SU-DHL-6 (cell line): ENCODE results near the gene NRGN.

ENCODE experiments used
- H2AFZ ChIP-seq: fragments of 200-600 bp; sonication (generic); 2 replicates; pipeline ENCODE4 v1.6.1; 2014; ENCODE audit warnings: low read depth, mild to moderate bottlenecking, moderate library complexity, mixed read lengths, antibody characterized with exemption, low read length; ENCODE audit not compliant: severe bottlenecking
- H3F3A ChIP-seq: fragments of 200-600 bp; shearing (Covaris generic); 2 replicates; pipeline ENCODE4 v1.6.0; 2016; ENCODE audit warnings: antibody characterized with exemption, mild to moderate bottlenecking; ENCODE audit not compliant: insufficient read depth
- H3K27ac ChIP-seq: fragments of 200-600 bp; sonication (generic); 2 replicates; pipeline ENCODE4 v1.5.1; 2016; ENCODE audit warnings: low read depth, mild to moderate bottlenecking, low read length, moderate library complexity, mixed read lengths
- H3K27me3 ChIP-seq: fragments of 200-600 bp; sonication (generic), shearing (Covaris generic); 2 replicates; pipeline ENCODE4 v1.6.0; 2014; ENCODE audit warnings: mild to moderate bottlenecking, low read length
- H3K36me3 ChIP-seq: fragments of 200-600 bp; sonication (generic); 2 replicates; pipeline ENCODE4 v1.6.1; 2014; ENCODE audit warnings: mild to moderate bottlenecking, low read length, mixed read lengths
- H3K4me2 ChIP-seq: fragments of 300-600, 200-600 bp; shearing (Covaris generic), sonication (generic); 2 replicates; pipeline ENCODE4 v1.6.0; 2014; ENCODE audit warnings: low read length, low read depth, mild to moderate bottlenecking; ENCODE audit not compliant: poor library complexity, severe bottlenecking
- H3K4me3 ChIP-seq: fragments of 200-600 bp; sonication (generic); 2 replicates; pipeline ENCODE4 v1.5.1; 2014; ENCODE audit warnings: antibody characterized with exemption, low read length, mild to moderate bottlenecking, mixed read lengths; ENCODE audit not compliant: insufficient read depth, poor library complexity, severe bottlenecking
- H3K79me2 ChIP-seq: fragments of 200-600 bp; sonication (generic); 2 replicates; pipeline ENCODE4 v1.6.1; 2014; ENCODE audit warnings: mild to moderate bottlenecking, low read length, moderate library complexity; ENCODE audit not compliant: insufficient read depth
- H3K9ac ChIP-seq: fragments of 200-600 bp; sonication (generic); 2 replicates; pipeline ENCODE4 v1.7.0; 2014; ENCODE audit warnings: mild to moderate bottlenecking, low read length
- H3K9me2 ChIP-seq: fragments of 200-600 bp; sonication (generic); replicated peaks from 2 replicates; pipeline ENCODE4 v1.6.1; 2014; ENCODE audit warnings: low read length; ENCODE audit not compliant: insufficient read depth
- H3K9me3 ChIP-seq: fragments of 200-600 bp; sonication (generic); 2 replicates; pipeline ENCODE4 v1.6.1; 2014; ENCODE audit warnings: low read length, mixed read lengths; ENCODE audit not compliant: insufficient read depth
- H4K20me1 ChIP-seq: fragments of 200-600 bp; sonication (generic); 2 replicates; pipeline ENCODE4 v1.6.1; 2014; ENCODE audit warnings: low read depth, mild to moderate bottlenecking, antibody characterized with exemption, low read length, moderate library complexity, mixed read lengths
- EZH2phosphoT487 ChIP-seq: fragments of 200-600 bp; sonication (generic), shearing (Covaris generic); conservative IDR thresholded peaks from 2 replicates; pipeline ENCODE4 v1.6.1; 2018; ENCODE audit warnings: mild to moderate bottlenecking, antibody characterized with exemption, low read length, moderate library complexity, mixed read lengths
- TF ChIP-seq, protein P1 (sequence below): fragments of 200-600 bp; sonication (generic); IDR thresholded peaks from one replicate; pipeline ENCODE4 v1.5.1; 2017; ENCODE audit warnings: antibody characterized with exemption, mild to moderate bottlenecking, low read length, moderate library complexity; ENCODE audit not compliant: insufficient read depth, poor library complexity, severe bottlenecking

NRGN gene

DNA sequence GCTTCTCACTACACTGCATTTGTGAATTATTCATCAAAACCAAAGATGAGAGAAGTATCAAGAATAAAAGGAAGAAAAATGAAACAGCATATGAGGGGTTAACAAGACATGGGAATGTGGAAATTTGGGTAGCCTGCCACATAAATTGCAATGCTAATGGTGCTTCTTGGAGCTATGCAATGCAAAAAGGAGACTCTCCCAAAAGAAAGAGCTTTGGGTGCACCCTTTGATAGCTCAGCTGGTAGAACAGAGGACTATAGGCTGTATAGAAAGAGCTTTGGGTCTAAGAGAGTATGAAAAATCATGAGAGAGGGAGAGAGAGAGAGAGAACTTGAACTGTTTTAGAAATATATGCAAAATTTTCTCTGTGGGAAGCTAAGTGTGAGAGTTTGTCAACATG, 39.7 kb upstream of the NRGN start:
- Histone ChIP-seq H3K27me3 (no peaks in the 10 kb centered on the region), H3K27ac (no peak overlapping the region), H3K4me3 (no peak overlapping the region), H3K9me2 (no peaks in the 10 kb centered on the region), H3K79me2 (no peaks in the 10 kb centered on the region), H3K36me3 (no peaks in the 10 kb centered on the region), H4K20me1 (no peaks in the 10 kb centered on the region), H3K9ac (no peak overlapping the region), H2AFZ (no peak overlapping the region), H3K4me2 (no peak overlapping the region), H3K9me3 (no peaks in the 10 kb centered on the region), H3F3A (no peaks in the 10 kb centered on the region)
- TF ChIP-seq, protein P1, sequence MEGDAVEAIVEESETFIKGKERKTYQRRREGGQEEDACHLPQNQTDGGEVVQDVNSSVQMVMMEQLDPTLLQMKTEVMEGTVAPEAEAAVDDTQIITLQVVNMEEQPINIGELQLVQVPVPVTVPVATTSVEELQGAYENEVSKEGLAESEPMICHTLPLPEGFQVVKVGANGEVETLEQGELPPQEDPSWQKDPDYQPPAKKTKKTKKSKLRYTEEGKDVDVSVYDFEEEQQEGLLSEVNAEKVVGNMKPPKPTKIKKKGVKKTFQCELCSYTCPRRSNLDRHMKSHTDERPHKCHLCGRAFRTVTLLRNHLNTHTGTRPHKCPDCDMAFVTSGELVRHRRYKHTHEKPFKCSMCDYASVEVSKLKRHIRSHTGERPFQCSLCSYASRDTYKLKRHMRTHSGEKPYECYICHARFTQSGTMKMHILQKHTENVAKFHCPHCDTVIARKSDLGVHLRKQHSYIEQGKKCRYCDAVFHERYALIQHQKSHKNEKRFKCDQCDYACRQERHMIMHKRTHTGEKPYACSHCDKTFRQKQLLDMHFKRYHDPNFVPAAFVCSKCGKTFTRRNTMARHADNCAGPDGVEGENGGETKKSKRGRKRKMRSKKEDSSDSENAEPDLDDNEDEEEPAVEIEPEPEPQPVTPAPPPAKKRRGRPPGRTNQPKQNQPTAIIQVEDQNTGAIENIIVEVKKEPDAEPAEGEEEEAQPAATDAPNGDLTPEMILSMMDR, result no peak
- TF ChIP-seq EZH2phosphoT487, result no peak

DNA sequence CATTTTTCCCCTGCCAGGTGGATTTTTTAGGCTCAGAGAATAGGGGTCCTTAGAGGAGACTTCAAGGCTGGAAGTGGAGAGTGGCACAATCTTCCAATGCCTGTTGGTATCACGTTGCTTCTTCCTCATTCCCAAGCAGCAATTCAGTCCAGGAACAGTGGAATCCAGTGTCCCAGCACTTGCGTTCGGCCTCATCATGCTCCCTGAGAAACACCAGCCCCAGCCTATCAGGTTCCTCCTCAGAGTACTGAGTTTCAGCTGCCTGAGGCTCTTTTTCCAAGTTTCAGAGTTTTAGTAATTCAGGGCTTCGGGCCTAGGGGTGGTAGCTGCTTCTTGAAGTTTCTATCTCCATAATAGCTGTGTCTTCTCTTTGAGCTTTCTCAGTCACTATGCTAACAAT, 31.9 kb upstream of the NRGN start:
- Histone ChIP-seq H3K9me2 (no peaks in the 10 kb centered on the region), H3K9me3 (no peaks in the 10 kb centered on the region), H3K4me2 (no peak overlapping the region), H3K27me3 (no peaks in the 10 kb centered on the region), H3K4me3 (no peak overlapping the region), H4K20me1 (no peaks in the 10 kb centered on the region), H3K27ac (no peak overlapping the region), H3K79me2 (no peaks in the 10 kb centered on the region), H3K9ac (no peak overlapping the region), H2AFZ (no peak overlapping the region), H3K36me3 (no peaks in the 10 kb centered on the region), H3F3A (no peaks in the 10 kb centered on the region)
- no peak for TF ChIP-seq EZH2phosphoT487
- TF ChIP-seq, protein P1, result no peak

DNA sequence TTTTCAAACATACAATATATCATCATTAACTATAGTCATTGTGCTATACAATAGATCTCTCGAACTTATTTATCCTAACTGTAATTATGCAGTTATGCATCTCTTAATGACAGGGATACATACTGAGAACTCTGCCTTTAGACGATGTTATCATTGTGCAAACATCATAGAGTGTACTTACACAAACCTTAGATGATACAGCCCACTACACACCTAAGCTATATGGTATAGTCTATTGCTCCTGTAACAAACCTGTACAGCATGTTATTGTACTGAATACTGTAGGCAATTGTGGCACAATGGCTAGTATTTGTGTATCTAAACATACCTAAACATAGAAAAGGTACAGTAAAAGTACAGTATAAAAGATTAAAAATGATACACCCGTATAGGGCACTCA, 27.4 kb upstream of the NRGN start:
- Histone ChIP-seq H3K27me3 (no peaks in the 10 kb centered on the region), H3F3A (no peaks in the 10 kb centered on the region), H3K9me3 (no peaks in the 10 kb centered on the region), H3K9me2 (no peaks in the 10 kb centered on the region), H3K9ac (no peak overlapping the region), H3K4me2 (no peak overlapping the region), H4K20me1 (no peaks in the 10 kb centered on the region), H3K27ac (no peak overlapping the region), H2AFZ (no peak overlapping the region), H3K4me3 (no peak overlapping the region), H3K79me2 (no peaks in the 10 kb centered on the region), H3K36me3 (no peaks in the 10 kb centered on the region)
- TF ChIP-seq EZH2phosphoT487, result no peak
- TF ChIP-seq, protein P1, result no peak
